Upper lobe of right lung (tissue), 1 donor: Measurements from ENCODE around the gene MRRF. TPM values are rescaled to one million over a fixed set of nuclear protein-coding genes. Genes with fewer than 3 reads are reported as not detected.

ENCODE experiments used
- ATAC-seq: fragments of 200-7000 bp; cut with Tn5 transposase; one replicate; pipeline ENCODE4 v1.9.1; 2020; ENCODE audit warnings: mild to moderate bottlenecking, moderate library complexity
- DNase-seq: peaks from one replicate; pipeline ENCODE4 v3.0.0-alpha.2; 2020
- H3K27ac ChIP-seq: fragments of 200-600 bp; one replicate; pipeline ENCODE4 v1.8.0; 2022
- H3K27me3 ChIP-seq: fragments of 200-600 bp; one replicate; pipeline ENCODE4 v1.8.0; 2022; ENCODE audit warnings: mild to moderate bottlenecking
- H3K36me3 ChIP-seq: fragments of 200-600 bp; one replicate; pipeline ENCODE4 v1.8.0; 2022
- H3K4me1 ChIP-seq: fragments of 200-600 bp; one replicate; pipeline ENCODE4 v1.8.0; 2022
- H3K4me3 ChIP-seq: fragments of 200-600 bp; one replicate; pipeline ENCODE4 v1.8.0; 2022; ENCODE audit warnings: mild to moderate bottlenecking
- H3K9me3 ChIP-seq: fragments of 200-600 bp; one replicate; pipeline ENCODE4 v1.8.0; 2022
- intact Hi-C: fragments of 100-400 bp; cut with DNase I; formaldehyde crosslinking; loops from one replicate; pipeline ENCODE4 v1.11.0; 2022
- total RNA-seq: library from RNA; stranded (reverse); fragmentation: NEBNext Ultra II Directional; extraction: Animal tissue kit (Norgen Biotek cat#: 25700); gene quantifications from one replicate; pipeline ENCODE4 v1.2.1, GENCODE V29; 2021
- TF ChIP-seq, protein P1 (sequence below): fragments of 200-600 bp; IDR thresholded peaks from one replicate; pipeline ENCODE4 v1.8.0; 2022; ENCODE audit warnings: antibody characterized with exemption
- donor health status: DM: no; HTN: yes; CAD: no; lungs with severe emphysema.

MRRF gene
- total RNA-seq, 1 donor from 2014 or later = 31.9 TPM

DNA sequence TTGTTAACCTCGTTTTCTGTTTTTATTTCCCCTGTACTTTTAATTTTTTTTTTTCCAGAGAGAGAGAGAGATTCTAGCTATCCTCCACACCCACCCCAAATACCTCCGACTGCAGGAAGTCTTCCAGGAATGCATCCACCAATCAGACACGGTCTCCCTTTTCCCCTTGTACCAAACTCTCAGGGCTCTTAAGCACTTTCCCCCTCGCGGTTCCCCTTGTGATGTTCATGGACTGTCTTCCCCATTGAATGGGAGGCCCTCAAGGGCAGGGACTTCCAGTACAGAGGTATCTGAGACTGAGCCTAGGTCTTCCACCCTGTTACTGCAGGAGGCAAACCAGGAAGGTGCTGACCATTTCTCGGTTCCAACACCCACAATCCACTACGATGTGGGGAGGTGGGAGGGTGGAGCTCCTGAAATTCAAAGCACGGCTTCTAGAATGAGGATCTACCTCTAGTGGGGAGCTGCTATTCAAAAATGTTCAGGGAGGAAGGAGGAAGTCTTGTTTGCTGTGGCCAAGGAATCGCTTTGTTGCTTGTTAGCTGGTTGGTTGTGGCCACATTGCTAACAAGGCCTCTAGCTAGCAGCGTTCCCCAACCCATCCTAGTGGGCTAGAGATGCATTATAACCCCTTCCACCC, 68.6 kb downstream of the MRRF start:
- H3K36me3 ChIP-seq = no peaks in the 10 kb centered on the region
- H3K4me1 ChIP-seq = peaks cover 3% of the 10 kb centered on the region
- TF ChIP-seq, protein P1, sequence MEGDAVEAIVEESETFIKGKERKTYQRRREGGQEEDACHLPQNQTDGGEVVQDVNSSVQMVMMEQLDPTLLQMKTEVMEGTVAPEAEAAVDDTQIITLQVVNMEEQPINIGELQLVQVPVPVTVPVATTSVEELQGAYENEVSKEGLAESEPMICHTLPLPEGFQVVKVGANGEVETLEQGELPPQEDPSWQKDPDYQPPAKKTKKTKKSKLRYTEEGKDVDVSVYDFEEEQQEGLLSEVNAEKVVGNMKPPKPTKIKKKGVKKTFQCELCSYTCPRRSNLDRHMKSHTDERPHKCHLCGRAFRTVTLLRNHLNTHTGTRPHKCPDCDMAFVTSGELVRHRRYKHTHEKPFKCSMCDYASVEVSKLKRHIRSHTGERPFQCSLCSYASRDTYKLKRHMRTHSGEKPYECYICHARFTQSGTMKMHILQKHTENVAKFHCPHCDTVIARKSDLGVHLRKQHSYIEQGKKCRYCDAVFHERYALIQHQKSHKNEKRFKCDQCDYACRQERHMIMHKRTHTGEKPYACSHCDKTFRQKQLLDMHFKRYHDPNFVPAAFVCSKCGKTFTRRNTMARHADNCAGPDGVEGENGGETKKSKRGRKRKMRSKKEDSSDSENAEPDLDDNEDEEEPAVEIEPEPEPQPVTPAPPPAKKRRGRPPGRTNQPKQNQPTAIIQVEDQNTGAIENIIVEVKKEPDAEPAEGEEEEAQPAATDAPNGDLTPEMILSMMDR = no peak
- no peak overlapping the region for H3K27ac ChIP-seq
- DNase-seq (no peak), ATAC-seq (no peak)
- intact Hi-C loops = no loop called here
- no peaks in the 10 kb centered on the region for H3K27me3 ChIP-seq
- H3K9me3 ChIP-seq = no peaks in the 10 kb centered on the region
- no peak overlapping the region for H3K4me3 ChIP-seq

DNA sequence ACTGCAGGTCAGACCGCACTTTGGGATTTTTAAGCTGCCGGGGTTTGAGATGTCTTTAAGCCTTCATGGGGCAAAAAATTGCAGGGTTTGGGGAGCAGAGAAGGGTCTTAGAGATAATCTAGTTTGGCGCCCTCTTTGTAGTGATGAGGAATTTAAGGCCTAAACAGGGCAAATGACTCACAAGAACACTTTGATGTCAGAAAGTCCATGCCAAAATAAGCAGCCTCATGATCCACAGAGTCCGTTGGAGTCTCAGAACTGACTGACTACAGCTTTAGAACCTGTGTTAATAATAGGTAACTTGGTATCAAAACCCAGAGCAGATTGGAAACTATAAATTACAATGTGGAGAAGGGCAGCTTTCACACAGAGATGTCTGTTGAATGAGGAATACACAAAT, 70.2 kb downstream of the MRRF start:
- H3K9me3 ChIP-seq = no peaks in the 10 kb centered on the region
- no peak overlapping the region for H3K27ac ChIP-seq
- H3K36me3 ChIP-seq = no peaks in the 10 kb centered on the region
- peaks cover 3% of the 10 kb centered on the region for H3K4me1 ChIP-seq
- no peak for ATAC-seq
- TF ChIP-seq, protein P1 = no peak
- no peak for DNase-seq
- H3K4me3 ChIP-seq = no peak overlapping the region
- intact Hi-C loops = no loop called here
- no peaks in the 10 kb centered on the region for H3K27me3 ChIP-seq

DNA sequence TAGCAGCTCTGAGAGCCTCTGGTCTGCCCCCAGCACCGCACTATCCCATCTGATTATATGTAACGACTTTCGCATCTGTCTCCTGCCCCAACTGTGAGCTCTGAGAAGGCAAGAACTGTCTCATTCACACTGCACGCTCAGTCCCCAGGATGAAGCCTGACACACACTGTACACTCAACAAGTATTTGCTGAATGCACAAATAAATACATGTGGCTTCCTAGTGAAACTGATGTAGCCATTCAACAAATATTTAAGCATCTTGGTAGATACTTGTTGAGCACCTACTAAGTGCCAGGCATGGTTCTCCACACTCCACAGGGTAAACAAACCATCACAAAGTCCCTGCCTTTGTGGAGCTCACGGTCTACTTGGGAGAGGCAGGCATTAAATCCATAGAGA, 71.5 kb downstream of the MRRF start:
- Histone ChIP-seq H3K9me3 (no peaks in the 10 kb centered on the region), H3K27me3 (no peaks in the 10 kb centered on the region), H3K4me1 (peaks cover 3% of the 10 kb centered on the region), H3K36me3 (no peaks in the 10 kb centered on the region), H3K27ac (no peak overlapping the region), H3K4me3 (no peak overlapping the region)
- intact Hi-C loops = no loop called here
- TF ChIP-seq, protein P1 = no peak
- no peak for DNase-seq
- no peak for ATAC-seq

DNA sequence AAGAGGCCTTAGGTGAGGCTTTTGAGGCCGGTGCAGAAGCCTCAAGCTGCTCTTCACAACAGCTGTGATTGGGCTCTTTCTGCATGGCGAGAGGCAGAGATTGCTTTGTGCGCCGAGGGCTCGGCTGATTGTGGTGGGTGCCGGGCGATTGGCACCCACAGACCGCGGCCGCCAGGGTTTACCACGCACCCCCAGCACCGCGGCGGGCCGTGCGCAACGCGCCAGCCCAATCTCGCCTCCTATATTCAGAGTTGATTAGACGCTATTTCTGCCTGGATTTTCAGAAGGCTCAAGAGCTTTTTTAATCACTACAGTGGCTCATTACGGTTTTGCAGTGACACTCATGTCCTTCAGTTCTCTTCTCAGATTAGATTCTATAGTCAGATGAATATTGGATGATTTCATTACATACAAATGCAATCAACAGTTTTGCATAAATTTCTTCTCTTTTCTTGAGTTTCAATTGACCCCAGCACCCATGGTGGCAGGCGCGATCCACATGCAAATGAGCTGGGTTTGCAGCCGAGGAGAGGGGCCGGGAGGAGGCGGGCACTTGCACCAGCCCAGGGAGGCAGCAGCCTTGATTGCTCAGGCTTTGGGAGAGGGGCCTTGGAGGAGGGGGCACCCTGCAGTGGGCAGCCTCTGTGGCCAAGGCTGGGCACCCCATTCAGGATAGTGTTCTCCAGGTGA, 72.3 kb downstream of the MRRF start:
- H3K4me3 ChIP-seq = no peak overlapping the region
- H3K9me3 ChIP-seq = no peaks in the 10 kb centered on the region
- peaks cover 3% of the 10 kb centered on the region for H3K4me1 ChIP-seq
- TF ChIP-seq, protein P1 = no peak
- intact Hi-C loops = no loop called here
- no peak overlapping the region for H3K27ac ChIP-seq
- no peaks in the 10 kb centered on the region for H3K36me3 ChIP-seq
- H3K27me3 ChIP-seq = no peaks in the 10 kb centered on the region
- no peak for ATAC-seq
- DNase-seq = no peak

DNA sequence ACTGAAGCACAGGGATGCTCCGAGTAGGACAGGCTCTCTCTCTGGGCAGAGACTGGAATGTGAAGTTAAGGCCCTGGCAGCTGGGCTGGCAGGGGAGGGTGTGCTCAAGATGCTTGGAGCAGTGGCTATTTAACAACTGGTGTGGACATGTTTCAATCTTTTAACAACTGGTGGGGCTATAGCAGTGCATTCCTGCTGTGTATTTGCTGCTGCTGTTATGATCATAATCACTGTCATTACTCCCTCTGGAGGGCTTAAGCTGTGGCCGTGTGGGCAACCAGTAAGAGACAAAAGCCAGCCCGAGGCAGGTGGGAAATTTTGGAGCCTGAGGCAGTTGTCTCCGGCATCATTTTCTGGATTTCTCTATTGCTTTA, 72.9 kb downstream of the MRRF start:
- ATAC-seq (no peak), DNase-seq (no peak)
- H3K9me3 ChIP-seq = no peaks in the 10 kb centered on the region
- peaks cover under 1% of the 10 kb centered on the region for H3K4me1 ChIP-seq
- H3K36me3 ChIP-seq = no peaks in the 10 kb centered on the region
- H3K27me3 ChIP-seq = no peaks in the 10 kb centered on the region
- H3K4me3 ChIP-seq = no peak overlapping the region
- intact Hi-C loops = no loop called here
- no peak overlapping the region for H3K27ac ChIP-seq
- TF ChIP-seq, protein P1 = no peak
